Adipose tissue (tissue), 3 donors: Measurements from ENCODE around the gene PES1. TPM values are rescaled to one million over a fixed set of nuclear protein-coding genes. Genes with fewer than 3 reads are reported as not detected.
"Not testable (repeated sequence)": the region's sequence is repeated elsewhere in the genome, so short reads cannot be mapped to it uniquely, and the experiment has no call there.

Experiments
- H3K27ac ChIP-seq: one replicate; pipeline ENCODE4 v1.5.1; 2013; ENCODE audit warnings: low read depth, low read length
- WGBS, 3 donors: extraction: QIAGEN DNeasy Blood & Tissue Kit; methylation state at CpG; one replicate each; pipeline ENCODE4 v1.1.7; 2013; 5-methylcytosine and 5-hydroxymethylcytosine counted together
- polyA plus RNA-seq, 3 donors: library from polyadenylated mRNA; stranded (reverse); fragments of 200-250 nt; gene quantifications; one replicate each; pipeline ENCODE4 v1.2.3, GENCODE V29; 2013
- donor health status: healthy with polysubstance abuse.
- donor health status: Bipolar disorder and iron deficiency.
- donor health status: healthy.

The PES1 gene
- polyA plus RNA-seq, 3 donors: 45.1 to 56.0 (median 45.8) TPM

DNA sequence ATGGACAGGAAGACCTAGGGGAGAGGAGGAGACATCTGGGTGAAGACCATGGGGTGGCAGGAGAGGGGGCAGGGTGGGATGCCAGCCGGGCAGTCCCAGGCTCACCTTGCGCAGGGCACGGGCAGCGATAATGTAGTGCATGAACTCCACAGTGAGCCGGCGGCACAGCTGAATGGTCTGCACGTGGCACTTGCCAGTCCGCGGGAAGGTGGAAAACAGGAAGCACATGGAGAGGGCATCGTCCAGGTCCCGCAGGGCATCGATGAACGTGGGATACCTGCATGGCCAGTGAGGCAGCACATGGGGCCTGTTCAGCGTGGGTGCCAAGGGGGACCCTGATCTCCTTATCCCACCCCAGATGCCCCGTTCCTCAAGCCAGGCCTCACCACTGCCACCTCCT, 7.3 kb downstream of the PES1 start:
- 92 to 95% (median 93%) methylated on average over 15 of the region's 15 CpGs for WGBS, 3 donors
- H3K27ac ChIP-seq: no peak overlapping the region

DNA sequence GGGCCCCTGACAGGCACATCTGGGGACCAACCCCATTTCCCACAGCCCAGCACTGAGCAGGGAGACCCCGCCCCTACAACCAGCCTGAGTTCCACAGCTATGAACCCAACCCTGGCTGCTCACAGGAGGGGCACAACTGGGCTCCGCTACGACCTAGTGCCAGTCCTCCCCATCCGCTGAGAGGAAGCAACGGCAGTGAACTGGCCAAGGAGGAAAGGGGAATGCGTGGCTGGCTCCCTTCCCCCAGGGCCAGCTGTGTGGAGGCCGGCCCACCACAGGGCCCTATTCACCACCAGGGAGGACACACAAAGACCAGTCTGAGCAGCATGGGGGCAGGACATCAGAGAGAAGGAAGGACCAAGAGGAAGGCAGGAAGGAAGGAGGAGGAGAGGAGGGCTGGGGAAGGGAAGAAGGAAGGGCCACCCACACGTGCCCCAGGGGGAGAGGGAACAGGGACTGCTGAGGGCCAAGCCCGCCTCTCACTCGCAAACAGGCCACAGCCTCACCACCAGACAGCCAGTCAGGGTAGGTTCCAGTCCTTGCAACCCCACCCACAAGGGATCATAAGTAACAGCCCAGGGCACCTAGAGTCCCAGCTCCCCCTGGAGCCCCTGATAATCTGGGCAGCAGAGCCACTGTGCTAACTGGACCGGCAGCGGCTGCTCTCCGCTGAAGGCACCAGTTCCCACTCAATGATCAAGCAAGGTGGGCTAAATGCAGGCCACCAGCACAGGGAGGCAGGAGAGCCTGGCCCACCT, 8.7 kb downstream of the PES1 start:
- WGBS, 3 donors: 71 to 76% (median 75%) methylated on average over 10 to 13 of the region's 13 CpGs
- no peak overlapping the region for H3K27ac ChIP-seq

- WGBS, 3 donors: 81 to 90% (median 87%) methylated on average over 6 of the region's 6 CpGs
- H3K27ac ChIP-seq: no peak overlapping the region
Measured at GRCh38 chr22:30582051-30582450, 9.7 kb downstream of the PES1 start.

- no peak overlapping the region for H3K27ac ChIP-seq
- 85 to 93% (median 87%) methylated on average over 6 of the region's 6 CpGs for WGBS, 3 donors
Measured at GRCh38 chr22:30580896-30581295, 10.8 kb downstream of the PES1 start.

- H3K27ac ChIP-seq: no peak overlapping the region
- 89 to 91% (median 90%) methylated on average over 12 of the region's 12 CpGs for WGBS, 3 donors
Measured at GRCh38 chr22:30578481-30578880, 13.2 kb downstream of the PES1 start.

DNA sequence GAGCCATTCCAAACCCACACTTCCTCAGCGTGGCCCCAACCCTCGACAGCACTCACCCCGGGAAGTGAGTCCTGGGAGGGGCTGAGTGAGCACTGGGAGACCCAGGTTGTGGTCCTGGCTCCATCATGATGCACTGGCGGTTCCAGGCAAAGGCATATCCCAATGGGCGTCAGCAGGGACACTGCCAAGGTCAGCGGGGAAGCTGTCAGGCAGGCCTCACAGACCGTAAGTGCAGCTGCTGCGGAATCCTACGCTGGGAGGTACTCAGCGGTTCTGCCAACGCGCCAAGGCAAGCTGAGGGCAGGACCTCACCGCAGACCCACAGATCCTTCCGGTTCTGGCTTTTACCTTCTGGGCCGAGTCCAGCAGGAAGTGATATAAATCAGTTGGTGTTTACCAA, 15.9 kb downstream of the PES1 start:
- no peak overlapping the region for H3K27ac ChIP-seq
- 41 to 74% (median 73%) methylated on average over 15 of the region's 15 CpGs for WGBS, 3 donors

- H3K27ac ChIP-seq: no peak overlapping the region
- 17 to 72% (median 68%) methylated on average over 12 of the region's 12 CpGs for WGBS, 3 donors
Measured at GRCh38 chr22:30574997-30575671, 16.6 kb downstream of the PES1 start.

GRCh38 chr22:30574095-30574981, 17.4 kb downstream of the PES1 start, which contains the start of gene GAL3ST1:
TSS of gene GAL3ST1 (minus strand) at chr22:30574665. CDS start at chr22:30557392, 17,273 bp downstream.
- 7 to 23% (median 11%) methylated on average over 43 to 75 of the region's 75 CpGs for WGBS, 3 donors
- H3K27ac ChIP-seq: no peak within 1 kb of the TSS

GRCh38 chr22:30573594-30574094, 18.1 kb downstream of the PES1 start:
- WGBS, 3 donors: 17 to 51% (median 51%) methylated on average over 7 of the region's 7 CpGs
- H3K27ac ChIP-seq: no peak overlapping the region

- no peak overlapping the region for H3K27ac ChIP-seq
- WGBS, 3 donors: 28 to 50% (median 47%) methylated on average over 12 of the region's 12 CpGs
Measured at GRCh38 chr22:30572840-30573593, 18.7 kb downstream of the PES1 start.

GRCh38 chr22:30572210-30572609, 19.5 kb downstream of the PES1 start:
- H3K27ac ChIP-seq: no peak overlapping the region
- 75 to 85% (median 85%) methylated on average over 6 of the region's 6 CpGs for WGBS, 3 donors

DNA sequence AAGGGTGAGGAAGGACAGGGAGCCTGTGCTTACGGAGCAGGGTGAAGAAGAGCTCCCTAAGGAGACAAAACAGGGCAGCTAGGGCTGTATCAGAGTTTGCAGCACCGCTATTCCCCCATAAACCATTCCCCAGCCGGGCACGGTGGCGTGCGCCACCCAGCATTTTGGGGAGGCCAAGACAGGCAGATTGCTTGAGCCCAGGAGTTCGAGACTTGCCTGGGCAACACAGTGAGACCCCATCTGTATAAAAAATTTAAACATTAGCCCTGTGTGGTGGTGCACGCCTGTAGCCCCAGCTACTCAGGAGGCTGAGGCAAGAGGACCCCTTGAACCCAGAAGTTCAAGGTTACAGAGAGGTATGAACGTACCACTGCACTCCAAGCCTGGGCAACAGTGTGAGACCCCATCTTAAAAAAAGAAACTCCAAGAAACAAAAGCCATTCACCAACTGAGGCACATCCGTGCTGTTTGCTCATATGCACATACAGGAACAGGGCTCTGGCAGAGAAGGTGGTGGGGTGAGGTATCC, 22.0 kb downstream of the PES1 start:
- 90 to 94% (median 91%) methylated on average over 10 of the region's 10 CpGs for WGBS, 3 donors
- no peak overlapping the region for H3K27ac ChIP-seq

DNA sequence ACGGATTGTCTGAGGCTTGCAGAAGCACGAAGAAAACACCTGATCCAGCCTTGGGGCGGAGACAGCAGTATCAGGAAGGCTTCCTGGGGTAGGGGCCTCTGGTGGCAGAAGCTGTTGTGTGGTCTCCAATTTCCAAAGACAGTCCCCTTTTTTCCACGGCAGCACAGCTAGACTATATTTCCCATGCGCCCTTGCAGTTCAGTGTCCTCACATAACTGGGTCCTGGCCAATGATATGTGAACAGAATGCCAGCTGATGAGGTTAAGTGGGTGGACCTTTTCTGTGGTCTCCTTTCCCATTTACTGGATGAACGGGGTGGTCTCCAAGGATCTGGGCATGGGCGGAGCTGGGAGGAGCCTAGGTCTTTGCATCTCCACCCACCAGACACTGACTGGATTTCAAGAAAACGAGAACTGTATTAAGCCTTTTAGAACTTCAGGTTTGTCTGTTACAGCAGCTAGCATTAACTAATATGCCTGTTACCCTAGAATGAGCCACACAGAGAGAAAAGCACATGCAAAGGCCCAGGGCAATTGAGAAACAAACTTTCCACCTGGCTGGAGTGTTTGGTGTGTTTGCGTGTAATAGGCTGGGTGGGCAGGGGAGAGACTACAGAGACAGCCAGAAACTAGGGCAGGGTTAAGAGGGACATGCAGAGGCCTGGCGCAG, 23.4 kb downstream of the PES1 start:
- WGBS, 3 donors: 71 to 86% (median 73%) methylated on average over 10 of the region's 10 CpGs
- H3K27ac ChIP-seq: no peak overlapping the region

DNA sequence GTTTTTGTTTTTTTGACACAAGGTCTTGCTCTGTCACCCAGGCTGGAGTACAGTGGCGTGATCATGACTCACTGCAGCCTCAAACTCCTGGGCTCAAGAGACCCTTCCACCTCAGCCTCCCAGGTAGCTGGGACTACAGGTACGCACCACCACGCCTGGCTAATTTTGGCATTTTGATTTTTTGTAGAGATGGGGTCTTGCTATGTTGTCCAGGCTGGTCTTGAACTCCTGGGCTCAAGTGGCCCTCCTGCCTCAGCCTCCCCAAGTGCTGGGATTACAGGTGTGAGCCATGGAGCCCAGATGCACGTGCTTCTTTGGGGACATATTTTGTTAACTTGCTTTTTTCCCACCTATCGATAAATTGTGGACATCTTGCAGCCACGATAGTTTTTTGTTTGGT, 24.4 kb downstream of the PES1 start:
- 88 to 95% (median 90%) methylated on average over 6 of the region's 6 CpGs for WGBS, 3 donors
- H3K27ac ChIP-seq: not testable (repeated sequence)

DNA sequence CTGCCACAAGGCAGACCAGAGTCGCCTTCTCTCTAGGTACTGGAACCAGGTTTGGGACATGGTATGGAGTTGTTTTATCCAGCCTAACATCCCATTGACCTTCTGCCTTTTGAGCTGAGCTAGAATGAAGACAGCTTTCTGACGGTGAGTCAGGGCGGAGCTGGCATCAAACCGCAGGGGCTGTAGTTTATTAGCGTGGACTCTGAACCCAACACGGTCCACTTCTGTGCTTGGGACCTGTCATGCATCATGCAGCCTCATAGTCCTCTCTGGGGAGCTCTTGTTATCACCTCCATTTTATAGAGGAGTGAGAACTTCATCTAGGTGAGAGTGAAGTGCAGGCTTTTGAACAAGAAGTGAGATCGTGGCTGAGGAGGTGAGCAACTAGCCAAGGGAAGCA, 25.6 kb downstream of the PES1 start:
- H3K27ac ChIP-seq: no peak overlapping the region
- WGBS, 3 donors: 67 to 77% (median 71%) methylated on average over 7 of the region's 7 CpGs

GRCh38 chr22:30565341-30565740, 26.4 kb downstream of the PES1 start:
- H3K27ac ChIP-seq: no peak overlapping the region

GRCh38 chr22:30564761-30565119, 27.0 kb downstream of the PES1 start:
- 47 to 62% (median 55%) methylated on average over 3 of the region's 3 CpGs for WGBS, 3 donors
- no peak overlapping the region for H3K27ac ChIP-seq

More at GRCh38 chr22:30565341-30565740, 26.4 kb downstream of the PES1 start:
- 65 to 81% (median 80%) methylated on average over 4 of the region's 4 CpGs for WGBS, 3 donors
